ENCODE data around the gene GRHL1. TPM values are rescaled to one million over a fixed set of nuclear protein-coding genes. Genes with fewer than 3 reads are reported as not detected.

GRHL1 gene
- total RNA-seq, 1 donor from 2014 or later = 1.1 TPM

GRCh38 chr2:9985531-9986328 is 34.2 kb downstream of the GRHL1 start:
- intact Hi-C loops (cut with DNase I) = loop anchor here (2.0 to 10.0 kb wide), 2 partner anchors 61 to 171 kb away; no protein-coding TSS in a partner anchor
- no peak for DNase-seq (ENCODE audit: low spot score)

GRCh38 chr2:9988320-9988719 is 36.8 kb downstream of the GRHL1 start:
- DNase-seq (ENCODE audit: low spot score) = no peak
- intact Hi-C loops (cut with DNase I) = loop anchor here (10.0 kb wide), 1 partner anchor 174 kb away; no protein-coding TSS in a partner anchor

GRCh38 chr2:9990736-9991135 is 39.2 kb downstream of the GRHL1 start:
- intact Hi-C loops (cut with DNase I) = no loop called here
- peak; percentile 67 for DNase-seq (ENCODE audit: low spot score)

GRCh38 chr2:9991221-9991620 is 39.7 kb downstream of the GRHL1 start:
- intact Hi-C loops (cut with DNase I) = no loop called here
- DNase-seq (ENCODE audit: low spot score) = no peak

GRCh38 chr2:9991829-9992273 is 40.4 kb downstream of the GRHL1 start:
- intact Hi-C loops (cut with DNase I) = no loop called here
- peak; percentile 60 for DNase-seq (ENCODE audit: low spot score)

GRCh38 chr2:9992427-9993187 is 41.1 kb downstream of the GRHL1 start:
- DNase-seq (ENCODE audit: low spot score) = no peak
- intact Hi-C loops (cut with DNase I) = no loop called here

- peak; percentile 50 for DNase-seq (ENCODE audit: low spot score)
- intact Hi-C loops (cut with DNase I) = no loop called here
Observed at GRCh38 chr2:9993488-9994165, 42.1 kb downstream of the GRHL1 start.

- peak; percentile 55 for DNase-seq (ENCODE audit: low spot score)
- intact Hi-C loops (cut with DNase I) = no loop called here
Observed at GRCh38 chr2:9994462-9994861, 43.0 kb downstream of the GRHL1 start.

- intact Hi-C loops (cut with DNase I) = no loop called here
- peak; percentile 54 for DNase-seq (ENCODE audit: low spot score)
Observed at GRCh38 chr2:9995059-9995458, 43.6 kb downstream of the GRHL1 start.

GRCh38 chr2:9996321-9996720 is 44.8 kb downstream of the GRHL1 start:
- no peak for DNase-seq (ENCODE audit: low spot score)
- intact Hi-C loops (cut with DNase I) = no loop called here

GRCh38 chr2:9997936-9998335 is 46.4 kb downstream of the GRHL1 start:
- intact Hi-C loops (cut with DNase I) = no loop called here
- DNase-seq (ENCODE audit: low spot score) = peak; percentile 17

GRCh38 chr2:9998916-9999654 is 47.6 kb downstream of the GRHL1 start:
- intact Hi-C loops (cut with DNase I) = no loop called here
- DNase-seq (ENCODE audit: low spot score) = peak; percentile 59

GRCh38 chr2:9999693-10000092 is 48.2 kb downstream of the GRHL1 start:
- intact Hi-C loops (cut with DNase I) = no loop called here

GRCh38 chr2:10000541-10000940 is 49.0 kb downstream of the GRHL1 start:
- intact Hi-C loops (cut with DNase I) = no loop called here
- peak; percentile 53 for DNase-seq (ENCODE audit: low spot score)

More at GRCh38 chr2:9999693-10000092, 48.2 kb downstream of the GRHL1 start:
- DNase-seq (ENCODE audit: low spot score) = no peak

- DNase-seq (ENCODE audit: low spot score) = no peak
- intact Hi-C loops (cut with DNase I) = no loop called here
Observed at GRCh38 chr2:10001586-10001985, 50.1 kb downstream of the GRHL1 start.

- intact Hi-C loops (cut with DNase I) = no loop called here
- DNase-seq (ENCODE audit: low spot score) = no peak
Observed at GRCh38 chr2:10002109-10002508, 50.6 kb downstream of the GRHL1 start.

GRCh38 chr2:10002681-10003080 is 51.2 kb downstream of the GRHL1 start:
- intact Hi-C loops (cut with DNase I) = no loop called here

GRCh38 chr2:10003206-10004125 is 52.0 kb downstream of the GRHL1 start:
- peak; percentile 35 for DNase-seq (ENCODE audit: low spot score)
- intact Hi-C loops (cut with DNase I) = no loop called here

More at GRCh38 chr2:10002681-10003080, 51.2 kb downstream of the GRHL1 start:
- peak; percentile 36 for DNase-seq (ENCODE audit: low spot score)
